ENCODE data around the gene TTLL8.

- TF ChIP-seq CTCF (IDR thresholded peaks at IDR 0.05; ENCODE audit: poor library complexity) (no peak), EZH2phosphoT487 (IDR thresholded peaks at IDR 0.05; ENCODE audit: low read depth, severe bottlenecking, unreplicated experiment) (no peak), EZH2 (IDR thresholded peaks at IDR 0.05; ENCODE audit: borderline replicate concordance) (no peak)
These were observed 41.6 kb downstream of the TTLL8 start for GRCh38 chr22:50016308-50016987.
